Measurements from ENCODE around the gene KLK6.
A peak's percentile ranks its signal among the peaks of the same experiment; 100 is the strongest.

The KLK6 gene

DNA sequence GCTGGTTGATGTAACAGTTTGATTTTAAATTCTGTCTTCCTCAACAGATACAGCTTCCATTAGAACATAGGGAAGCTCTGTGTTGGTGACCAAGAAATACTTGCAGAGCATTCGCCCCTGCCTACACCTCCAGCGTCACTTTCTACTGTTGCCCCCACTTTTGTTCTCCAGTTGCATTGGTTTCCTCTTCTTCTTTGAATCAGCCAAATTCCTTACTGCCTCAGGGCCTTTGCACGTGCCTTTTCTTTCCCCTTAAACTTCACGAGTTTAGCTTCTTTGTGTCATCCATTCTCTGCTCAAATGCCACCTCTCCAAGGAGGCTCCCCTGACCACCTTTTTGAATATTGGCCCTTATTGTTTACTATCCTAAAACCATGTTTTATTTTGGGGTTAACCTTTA lies 22.3 kb downstream of the KLK6 start:
- no peak for DNase-seq

DNA sequence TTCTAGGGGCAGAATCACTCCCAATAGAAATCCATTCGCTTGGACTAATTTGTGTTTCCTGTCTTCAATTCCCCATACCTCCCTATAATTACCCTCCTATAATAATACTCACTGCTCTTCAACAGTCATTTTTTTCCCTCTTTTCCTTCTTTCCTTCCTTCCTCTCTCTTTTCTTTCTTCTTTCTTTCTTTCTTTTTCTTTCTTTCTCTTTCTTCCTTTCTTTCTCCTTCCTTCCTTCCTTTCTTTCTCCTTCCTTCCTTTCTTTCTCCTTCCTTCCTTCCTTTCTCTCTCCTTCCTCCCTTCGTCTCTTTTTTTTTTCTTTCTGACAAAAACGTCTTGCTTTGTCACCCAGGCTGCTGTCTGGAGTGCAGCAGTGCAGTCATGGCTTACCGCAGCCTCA lies 24.6 kb downstream of the KLK6 start:
- no peak for DNase-seq

DNA sequence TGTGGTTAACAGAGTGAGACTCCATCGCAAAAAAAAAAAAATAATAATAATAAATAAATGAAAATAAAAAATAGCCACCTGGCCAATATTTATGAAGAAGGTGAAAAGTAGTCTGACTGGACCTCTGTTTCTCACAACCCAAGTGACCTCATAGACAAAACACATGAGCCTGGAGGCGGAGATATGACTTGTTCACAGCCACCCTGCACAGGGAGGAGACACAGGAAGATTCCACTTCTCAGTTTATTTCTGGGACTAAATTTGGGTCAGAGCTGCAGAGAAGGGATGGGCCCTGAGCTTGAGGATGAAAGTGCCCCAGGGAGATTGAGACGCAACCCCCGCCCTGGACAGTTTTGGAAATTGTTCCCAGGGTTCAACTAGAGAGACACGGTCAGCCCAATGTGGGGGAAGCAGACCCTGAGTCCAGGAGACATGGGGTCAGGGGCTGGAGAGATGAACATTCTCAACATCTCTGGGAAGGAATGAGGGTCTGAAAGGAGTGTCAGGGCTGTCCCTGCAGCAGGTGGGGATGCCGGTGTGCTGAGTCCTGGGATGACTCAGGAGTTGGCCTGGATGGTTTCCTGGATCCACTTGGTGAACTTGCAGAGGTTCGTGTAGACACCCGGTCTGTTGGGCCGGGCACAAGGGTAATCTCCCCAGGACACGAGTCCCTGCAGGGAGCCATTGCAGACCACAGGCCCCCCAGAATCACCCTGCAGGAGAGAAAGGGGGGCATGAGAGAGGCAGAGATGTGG lies 26.1 kb downstream of the KLK6 start:
- no peak for DNase-seq

DNA sequence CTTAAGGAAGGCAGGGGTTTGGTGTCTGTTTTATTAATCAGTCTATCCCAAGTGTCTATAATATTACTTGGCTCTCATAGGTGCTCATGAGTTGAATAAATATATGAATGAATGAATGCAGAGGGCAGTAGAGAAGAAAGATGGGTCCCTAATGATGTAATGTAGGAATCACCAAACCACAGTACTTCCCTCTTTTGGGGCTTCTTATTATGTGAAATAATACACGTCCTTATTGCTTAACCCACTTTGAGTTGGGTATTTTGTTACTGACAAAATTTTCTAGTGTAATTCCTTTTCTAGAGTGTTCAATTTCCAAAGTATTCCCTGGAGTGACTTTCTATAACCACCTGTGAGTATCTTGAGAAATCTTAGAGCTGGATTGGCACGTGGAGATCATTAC lies 29.8 kb downstream of the KLK6 start:
- no peak for DNase-seq

DNA sequence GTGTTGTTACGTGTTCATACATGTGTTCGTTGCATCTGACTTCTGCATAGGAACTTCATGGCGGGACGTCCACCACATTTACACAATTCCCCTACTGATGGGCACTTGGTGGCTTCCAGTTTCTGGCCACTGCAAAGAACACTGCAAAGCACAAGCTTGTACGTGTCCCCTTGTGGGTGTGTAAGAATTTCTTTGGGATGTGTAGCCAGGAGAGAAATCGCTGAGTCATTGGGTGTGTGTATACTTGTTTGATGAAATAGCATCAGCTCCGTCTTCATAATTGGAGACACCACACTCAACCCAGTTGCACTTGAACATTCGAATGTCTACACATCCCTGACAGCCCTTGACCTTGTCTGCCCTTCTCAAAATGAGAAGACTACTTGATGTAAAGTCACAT lies 35.8 kb downstream of the KLK6 start:
- no peak for DNase-seq

DNA sequence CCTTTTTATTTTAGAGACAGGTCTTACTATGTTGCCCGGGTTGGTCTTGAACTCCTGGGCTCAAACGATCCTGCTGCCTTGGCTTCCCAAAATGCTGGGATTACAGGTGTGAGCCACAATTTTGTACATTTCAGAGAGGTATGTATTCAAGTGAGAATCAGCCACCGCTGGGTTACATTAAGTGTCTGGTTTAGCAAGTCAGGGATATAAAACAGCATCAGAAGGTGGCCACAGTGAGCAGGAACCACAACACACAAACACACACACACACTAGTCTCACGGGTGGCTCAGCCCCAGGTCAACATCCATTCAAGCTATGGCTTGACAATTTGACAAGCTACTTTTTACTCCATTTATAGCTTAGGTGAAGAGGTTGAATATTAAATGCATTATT lies 36.7 kb downstream of the KLK6 start:
- no peak for DNase-seq

DNA sequence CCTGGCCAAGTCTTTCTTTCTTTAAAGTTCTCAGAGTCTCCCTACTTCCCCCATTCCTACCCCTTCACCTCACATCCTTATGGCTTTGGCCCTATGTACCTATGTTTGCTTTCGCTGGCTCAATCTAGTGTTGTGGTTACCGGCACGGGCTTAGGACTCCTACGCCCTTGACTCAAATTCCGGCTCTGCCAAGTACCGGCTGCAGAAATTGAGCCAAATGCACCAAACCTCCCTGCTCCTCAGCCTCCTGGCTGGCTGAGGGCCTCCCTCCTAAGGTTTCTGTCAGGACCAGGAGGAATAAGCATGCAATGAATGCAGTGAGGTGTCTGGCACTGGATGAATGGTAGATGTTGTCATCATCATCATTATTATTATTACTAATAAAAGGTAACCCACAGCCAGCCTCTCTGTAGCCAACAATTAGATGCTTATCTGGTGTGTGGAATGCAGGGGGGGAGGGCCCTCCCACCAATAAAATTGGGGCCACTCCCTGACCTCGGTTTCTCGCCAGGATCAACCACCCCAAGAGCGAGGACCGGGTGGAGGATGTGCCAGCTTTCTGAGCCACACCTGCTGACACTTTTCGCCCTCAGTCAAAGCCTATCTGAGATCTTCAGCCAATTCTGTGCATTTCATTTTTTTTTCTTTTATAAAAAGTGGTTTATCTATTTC lies 37.2 kb downstream of the KLK6 start:
- DNase-seq = peak; percentile 3

DNA sequence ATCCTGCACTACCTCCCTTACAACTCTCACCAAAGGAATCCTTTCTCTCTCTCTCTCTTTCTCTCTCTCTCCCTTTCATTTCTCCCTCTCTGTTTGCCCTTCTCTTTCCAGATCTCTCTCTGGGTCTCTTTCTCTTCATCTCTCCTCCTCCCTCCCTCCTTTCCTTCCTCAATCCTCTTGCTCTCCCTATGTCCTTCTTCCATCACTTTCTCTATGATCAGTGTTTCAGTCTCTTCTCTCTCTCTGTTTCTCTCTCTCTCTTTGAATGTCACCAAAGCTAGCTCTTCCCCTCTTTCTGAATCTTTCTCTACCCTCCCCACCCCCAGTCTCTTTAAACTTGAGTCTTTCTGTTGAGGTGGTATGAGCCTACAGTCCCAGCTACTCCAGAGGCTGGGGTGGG lies 38.4 kb downstream of the KLK6 start:
- DNase-seq = no peak

DNA sequence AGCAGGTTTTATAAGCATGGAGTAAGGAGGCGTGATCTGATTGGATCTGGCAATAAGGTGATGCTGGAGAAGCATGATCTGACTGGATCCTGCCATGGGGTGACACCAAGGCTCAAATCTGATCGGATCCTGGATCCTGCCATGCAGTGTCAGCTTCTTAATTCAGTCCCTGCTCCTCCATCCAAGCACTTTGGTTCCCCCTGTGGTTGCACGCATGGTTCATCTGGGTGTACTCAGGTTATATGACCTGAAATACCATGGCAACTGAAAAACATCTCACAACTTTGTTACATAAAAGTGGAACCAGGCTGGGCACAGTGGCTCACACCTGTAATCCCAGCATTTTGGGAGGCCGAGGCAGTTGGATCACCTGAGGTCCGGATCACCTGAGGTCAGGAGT lies 40.6 kb downstream of the KLK6 start:
- DNase-seq = no peak

DNA sequence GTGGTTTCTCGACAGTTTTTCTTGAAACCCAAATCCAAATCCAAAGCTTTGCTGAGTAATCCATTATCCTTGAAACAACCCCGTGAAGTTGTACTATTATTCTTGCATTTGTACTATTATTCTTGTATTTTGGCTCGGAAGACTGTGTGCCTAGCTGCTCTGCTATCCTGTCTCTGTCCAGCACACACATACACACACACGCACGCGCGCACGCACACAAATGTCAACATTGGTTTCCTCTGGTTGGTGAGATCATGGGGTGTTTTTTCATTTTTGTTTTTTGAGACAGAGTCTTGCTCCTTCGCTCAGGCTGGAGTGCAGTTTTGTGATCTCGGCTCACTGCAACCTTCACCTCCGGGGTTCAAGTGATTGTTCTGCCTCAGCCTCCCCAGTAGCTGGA lies 43.2 kb downstream of the KLK6 start:
- no peak for DNase-seq

DNA sequence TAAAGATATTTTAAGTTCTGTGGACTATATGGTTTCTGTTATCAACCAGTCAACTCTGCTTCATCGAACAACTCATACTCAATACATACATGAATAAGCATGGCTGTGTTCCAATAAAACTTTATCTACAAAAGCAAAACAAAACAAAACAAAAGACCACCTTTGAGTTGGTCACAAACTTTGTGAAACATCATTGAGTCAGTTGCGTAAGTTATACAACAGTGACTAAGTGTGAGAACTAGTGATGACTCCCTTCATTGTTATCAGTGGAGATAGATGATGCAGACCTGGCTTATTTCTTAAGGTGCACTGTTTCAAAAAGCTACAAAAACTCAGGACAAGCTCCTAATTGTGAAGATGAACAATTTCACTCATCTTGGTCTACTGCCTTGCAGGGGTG lies 43.7 kb downstream of the KLK6 start:
- no peak for DNase-seq

DNA sequence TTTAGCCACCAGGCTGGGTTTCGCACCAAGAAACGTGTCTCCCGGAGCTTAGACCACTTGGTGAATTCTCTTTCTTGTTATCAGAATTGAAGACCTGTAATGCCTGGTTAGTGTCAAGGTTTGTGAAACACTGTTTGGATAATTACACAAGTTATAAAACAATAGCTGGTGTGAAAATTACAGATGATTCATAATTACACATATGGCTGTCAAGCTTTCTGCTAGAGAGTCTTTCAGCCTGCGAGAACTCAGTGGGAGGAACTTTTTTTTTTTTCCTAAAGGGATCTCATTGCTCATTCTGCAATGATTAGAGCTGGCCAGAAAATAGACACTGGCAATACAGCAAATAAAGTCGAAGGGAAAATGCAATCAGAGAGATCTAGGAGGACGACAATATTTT lies 44.8 kb downstream of the KLK6 start:
- DNase-seq = no peak

DNA sequence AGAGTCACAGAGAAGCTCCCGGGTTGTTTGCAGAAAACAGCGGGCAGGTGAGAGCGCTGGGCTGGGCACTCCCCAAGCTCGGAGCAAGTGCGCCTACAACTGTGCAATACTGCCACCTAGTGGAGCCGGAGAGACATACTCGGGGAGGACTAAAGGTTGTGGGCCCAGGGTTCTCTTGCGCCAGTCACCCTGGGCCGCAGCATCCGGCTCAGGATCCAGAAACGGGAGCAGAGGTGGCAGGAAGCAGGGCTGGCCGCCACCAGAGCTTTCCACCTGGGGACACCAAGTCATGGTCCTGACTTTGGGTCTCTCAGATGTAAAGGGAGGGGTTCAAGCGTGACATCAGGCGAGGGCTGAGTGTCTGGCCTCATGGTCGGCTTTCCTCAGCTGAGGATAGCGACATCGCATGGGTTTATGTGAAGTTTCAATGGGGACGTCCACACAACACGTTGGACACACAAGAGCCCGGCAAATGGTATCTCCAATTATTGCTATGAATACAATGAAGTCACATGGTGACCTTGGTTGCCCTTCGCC lies 47.0 kb downstream of the KLK6 start:
- DNase-seq = peak; percentile 70

DNA sequence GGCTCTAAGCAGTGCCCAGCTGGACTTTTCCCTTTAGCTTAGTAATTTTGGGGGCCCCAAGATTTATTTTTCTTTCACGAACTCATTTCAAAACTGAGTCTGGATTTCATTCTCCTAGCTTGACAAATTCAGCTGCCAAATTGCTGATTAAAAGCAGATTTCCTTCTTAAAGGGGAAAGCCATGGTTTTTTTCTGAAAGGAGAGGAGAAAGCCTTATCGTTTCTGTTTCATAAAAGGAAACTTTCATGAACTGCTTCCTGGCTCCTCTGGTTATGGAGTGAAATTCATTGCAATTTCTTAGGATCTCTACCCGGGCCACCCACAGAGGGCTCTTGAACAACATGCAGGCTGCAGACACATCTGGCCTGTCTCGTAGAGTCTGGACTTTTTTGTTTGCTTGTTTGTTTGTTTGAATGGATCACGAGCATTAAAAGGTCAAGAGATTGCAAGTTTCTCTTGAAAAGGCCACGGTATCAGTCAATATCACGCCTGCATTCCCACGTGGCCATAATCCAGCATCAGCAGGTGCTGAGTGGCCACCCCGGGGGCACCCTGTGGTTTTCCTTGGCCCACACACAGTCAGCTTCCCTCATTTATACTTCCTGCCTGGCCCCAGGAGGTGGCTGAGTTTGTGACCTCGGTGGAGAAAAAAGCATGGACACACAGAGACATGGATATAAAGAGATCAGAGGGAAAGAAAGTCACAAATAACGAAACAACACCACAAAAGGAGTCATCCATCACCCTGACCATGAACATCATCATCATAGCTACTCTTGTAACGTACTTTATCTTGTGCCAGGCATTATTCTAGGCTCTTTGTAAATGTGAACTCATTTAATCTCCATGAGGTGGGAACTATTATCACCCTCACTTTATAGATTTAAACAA lies 47.7 kb downstream of the KLK6 start:
- no peak for DNase-seq

DNA sequence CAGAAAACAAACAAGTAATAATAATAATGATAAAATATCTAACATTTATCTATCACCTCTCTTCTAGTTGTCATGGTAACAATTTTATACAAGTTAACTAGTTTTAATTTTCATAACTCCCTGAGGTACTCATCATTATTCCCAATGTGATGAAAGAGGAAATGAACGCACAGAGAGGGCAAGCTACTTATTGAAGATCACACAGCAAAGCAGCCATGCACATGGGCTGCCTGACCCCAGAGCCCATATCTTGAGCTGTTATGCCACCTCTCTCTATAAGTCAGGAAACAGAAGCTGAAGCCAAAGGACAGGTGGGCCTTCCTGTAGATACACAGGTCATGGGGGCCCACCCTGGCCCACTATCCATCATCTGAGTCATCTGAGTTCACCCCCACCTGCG lies 53.3 kb downstream of the KLK6 start:
- no peak for DNase-seq

DNA sequence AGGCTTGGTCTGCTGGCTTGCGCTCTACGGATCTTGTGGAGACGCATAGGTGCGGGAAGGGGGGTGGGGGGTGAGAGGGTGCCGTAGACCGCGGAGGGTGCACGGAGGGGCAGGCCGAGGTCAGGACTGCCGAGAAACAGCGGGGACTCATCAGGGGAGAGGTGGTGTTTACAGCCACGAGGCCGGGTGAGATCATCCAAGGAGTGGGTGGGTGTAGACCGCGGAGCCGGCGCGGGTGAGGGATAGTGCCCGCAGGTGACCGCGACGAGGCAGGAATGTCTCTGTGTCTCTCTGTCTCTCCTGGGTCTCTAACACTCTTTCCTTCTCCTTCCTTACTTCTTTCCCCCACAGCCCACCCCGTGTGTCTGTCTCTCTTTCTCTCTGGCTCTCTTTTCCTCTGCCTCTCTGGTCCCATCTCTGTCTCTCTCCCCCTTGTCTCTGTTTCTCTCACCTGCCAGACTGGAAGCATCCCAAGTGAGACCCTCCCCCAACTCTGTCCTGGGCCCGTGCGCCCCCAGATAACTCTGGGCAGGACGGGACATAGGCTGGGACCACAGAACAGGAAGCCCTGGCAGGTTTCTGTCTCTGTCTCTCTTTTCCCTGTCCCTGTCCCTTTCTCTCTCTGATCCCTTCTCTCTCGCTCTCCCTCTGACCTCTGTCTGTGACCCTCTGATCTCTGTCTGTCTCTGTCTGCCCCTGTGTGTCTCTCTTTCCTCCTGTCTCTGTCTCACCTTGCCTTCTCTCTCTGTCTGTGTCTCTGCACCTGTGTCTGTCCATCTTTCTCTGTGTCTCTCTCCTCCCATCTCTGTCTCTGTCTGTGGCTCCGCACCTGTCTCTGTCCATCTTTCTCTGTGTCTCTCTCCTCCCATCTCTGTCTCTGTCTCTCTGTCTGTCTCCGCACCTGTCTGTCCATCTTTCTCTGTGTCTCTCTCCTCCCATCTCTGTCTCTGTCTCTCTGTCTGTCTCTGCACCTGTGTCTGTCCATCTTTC lies 56.4 kb downstream of the KLK6 start:
- no peak for DNase-seq

DNA sequence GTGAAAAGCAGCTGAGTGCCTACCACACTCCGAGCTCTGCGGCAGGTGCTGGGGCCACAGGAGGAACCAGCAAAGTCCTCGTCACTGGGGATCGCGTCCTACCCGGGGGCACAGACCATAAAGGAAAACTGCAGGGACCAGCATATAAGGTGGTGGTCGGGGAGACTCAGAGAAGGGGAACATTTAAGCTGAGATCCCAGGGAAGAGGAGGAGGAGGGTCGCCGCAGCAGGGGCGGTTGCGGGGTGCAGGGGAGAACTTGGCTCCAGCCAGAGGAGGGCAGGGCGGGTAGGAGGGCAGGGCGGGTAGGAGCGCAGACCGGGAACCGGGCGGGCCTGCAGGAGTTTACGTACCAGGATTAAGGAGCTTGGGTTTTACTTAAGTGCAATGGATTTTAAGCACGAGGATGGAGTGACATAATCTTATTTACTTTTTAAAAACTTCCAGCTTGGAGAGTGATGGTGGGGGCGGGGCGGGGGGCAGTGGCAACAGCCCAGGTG lies 57.2 kb downstream of the KLK6 start:
- no peak for DNase-seq

DNA sequence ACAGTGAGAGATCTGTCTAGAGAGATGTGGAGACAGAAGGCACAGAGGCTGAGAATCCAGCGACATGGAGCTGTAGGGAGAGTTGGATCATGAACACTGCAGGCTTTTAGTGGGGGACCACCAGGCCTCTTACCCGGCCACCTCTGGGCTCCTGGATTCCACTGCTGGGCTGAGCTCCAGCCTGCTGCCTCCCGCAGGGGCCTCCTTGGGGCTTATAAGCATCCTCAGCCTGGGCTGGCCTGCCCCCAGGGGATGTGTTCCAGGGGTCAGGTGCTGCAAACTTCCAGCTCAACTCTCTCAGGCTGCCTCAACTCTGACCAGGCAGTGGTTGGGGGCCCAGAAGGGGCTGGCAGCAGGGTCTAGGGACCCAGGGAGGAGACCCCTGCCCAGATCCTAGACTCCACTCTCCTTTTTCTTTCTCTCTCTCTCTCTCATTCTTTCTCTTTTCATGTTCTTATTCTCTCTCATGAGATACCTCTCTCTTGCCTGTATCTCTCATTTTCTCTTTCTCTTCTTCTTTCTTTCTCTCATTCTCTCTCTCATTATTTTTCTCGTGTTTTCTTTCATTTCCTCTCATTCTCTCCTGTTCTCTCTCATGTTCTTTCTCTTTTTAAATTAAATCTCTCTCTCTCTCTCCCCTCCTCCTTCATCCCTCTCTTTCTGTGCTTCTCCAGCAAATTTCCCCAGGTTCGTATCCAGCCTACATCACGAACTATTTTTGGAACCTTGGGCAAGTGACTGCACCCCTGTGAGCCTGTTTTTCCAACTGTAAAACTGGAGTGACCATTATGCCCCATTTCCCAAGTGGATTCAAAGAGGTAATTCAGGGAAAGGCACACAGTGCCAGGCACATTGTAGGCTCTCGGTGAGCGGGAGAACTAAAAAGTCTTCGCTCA lies 57.9 kb downstream of the KLK6 start, which contains the start of gene KLK4:
Gene KLK4, minus strand, starts transcription at position 190 of the 896 bp plus-strand sequence. CDS start 657 bp downstream, outside the sequence.
- DNase-seq = no peak

DNA sequence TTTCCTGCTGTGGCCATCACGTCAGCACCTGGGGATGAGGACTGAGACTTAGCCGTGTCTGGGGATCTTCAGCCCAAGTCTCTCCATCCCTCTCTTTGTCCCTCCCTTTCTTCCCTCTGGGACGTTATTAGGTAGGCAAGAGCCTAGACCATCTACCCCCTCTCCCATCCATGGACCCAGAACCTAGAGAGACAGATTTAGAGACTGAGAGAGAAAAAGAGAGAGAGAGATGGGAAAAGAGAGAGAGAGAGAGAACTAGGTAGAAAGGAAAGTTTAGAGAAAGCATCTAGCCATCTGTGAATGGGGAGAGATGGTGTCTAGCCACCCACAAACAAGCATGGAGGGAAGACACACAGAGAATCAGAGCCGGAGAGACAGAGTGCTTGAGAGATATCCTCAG lies 58.7 kb downstream of the KLK6 start:
- no peak for DNase-seq

DNA sequence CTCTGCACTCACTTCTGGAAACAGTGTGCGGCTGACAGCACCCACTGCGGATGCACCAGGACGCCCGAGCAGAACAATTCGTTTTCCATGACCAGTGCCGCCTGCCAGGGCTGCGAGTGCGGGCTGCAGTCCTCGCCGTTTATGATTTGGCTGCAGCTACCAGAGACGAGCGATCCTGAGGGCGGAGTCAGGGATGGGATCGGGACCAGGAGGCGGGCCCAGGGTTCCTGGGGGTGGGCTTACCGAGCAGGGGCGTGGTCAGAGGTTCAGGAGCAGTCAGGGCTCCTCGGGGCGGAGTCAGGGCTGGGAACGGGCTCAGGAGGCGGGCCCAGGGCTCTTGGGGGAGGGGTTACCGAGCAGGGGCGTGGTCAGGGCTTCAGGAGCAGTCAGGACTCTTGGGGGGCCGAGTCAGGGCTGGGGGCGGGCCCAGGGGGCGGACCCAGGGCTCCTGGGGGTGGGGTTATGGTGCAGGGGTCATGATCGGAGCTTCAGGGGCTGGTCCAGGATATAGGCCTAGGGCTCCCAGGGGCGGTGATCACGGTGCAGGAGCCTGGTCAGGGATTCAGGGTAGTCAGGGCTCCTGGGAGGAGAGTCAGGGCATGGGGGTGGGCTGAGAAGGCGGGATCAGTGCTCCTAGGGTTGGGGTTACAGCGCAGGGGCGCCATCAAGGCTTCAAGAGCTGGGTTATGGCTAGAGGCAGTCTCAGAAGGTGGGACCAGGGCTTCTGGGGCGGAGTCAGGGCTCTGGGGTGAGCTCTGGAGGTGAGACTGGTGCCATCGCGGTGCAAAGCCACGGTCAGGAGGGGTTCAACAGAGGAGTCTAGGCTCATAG lies 59.9 kb downstream of the KLK6 start:
- peak; percentile 7 for DNase-seq
